GM18511 (cell line): ENCODE results near the gene MAN2B2.
"Not testable (repeated sequence)": the region's sequence is repeated elsewhere in the genome, so short reads cannot be mapped to it uniquely, and the experiment has no call there.

Experiments
- ATAC-seq: cut with Tn5 transposase; IDR thresholded peaks from one replicate; pipeline ENCODE4 v1.9.1; 2021; ENCODE audit warnings: mild to moderate bottlenecking, moderate library complexity; ENCODE audit not compliant: unreplicated experiment

MAN2B2 gene

DNA sequence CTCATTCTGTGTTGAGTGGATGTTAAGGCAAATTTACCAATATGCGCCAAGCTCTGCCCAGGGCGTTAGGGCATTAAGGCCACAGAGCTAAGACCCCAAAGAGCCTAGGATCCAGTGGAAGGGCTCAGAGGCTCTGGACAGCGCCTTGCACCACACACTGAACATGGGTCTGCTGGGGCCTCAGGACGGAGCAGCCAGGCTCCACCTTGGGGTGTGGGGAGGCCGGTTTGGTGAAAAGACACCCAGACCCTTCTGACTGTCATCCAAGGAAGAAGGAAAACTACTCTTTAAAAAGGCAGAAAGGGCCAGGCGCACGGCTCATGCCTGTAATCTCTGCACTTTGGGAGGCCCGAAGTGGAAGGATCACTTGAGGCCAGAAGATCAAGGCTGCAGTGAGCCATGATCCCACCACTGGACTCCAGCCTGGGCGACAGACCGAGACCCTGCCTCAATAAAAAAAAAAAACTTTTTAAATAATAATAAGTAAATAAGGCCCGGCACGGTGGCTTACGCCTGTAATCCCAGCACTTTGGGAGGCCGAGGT lies 64.2 kb downstream of the MAN2B2 start:
- ATAC-seq: no peak

DNA sequence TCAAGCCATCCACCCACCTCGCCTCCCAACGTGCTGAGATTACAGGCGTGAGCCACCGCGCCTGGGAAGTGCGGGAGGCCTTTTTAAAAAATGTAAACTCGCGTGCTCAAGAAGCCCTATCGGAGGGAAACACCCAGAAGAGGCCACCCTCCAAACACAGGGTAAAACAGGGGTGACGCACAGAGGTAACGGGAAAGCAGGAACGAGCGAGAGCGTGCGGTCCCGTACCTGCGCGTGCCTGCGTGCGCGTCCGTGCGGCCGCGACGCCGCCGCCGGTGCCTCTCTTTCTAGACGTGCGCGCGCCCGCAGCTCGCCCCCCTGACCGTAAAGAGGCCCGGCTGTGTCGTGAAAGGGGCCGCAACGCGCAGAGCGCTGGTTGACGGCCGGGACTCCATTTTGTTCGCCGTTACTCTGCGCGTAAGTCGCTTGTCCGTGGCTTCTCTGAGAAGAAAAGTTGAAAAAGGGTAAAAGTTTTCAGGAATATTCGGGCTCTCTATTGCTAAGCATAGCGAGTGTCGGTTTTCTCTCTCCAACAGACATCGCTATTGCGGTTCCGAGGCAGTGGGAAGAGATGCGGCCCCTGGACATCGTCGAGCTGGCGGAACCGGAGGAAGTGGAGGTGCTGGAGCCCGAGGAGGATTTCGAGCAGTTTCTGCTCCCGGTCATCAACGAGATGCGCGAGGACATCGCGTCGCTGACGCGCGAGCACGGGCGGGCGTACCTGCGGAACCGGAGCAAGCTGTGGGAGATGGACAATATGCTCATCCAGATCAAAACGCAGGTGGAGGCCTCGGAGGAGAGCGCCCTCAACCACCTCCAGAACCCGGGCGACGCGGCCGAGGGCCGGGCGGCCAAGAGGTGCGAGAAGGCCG lies 65.5 kb downstream of the MAN2B2 start, which contains the start of gene MRFAP1:
Gene MRFAP1, plus strand, starts transcription at position 394 of the 872 bp plus-strand sequence. Its CDS starts 178 bp downstream, at position 572.
- peak; percentile 82 for ATAC-seq

DNA sequence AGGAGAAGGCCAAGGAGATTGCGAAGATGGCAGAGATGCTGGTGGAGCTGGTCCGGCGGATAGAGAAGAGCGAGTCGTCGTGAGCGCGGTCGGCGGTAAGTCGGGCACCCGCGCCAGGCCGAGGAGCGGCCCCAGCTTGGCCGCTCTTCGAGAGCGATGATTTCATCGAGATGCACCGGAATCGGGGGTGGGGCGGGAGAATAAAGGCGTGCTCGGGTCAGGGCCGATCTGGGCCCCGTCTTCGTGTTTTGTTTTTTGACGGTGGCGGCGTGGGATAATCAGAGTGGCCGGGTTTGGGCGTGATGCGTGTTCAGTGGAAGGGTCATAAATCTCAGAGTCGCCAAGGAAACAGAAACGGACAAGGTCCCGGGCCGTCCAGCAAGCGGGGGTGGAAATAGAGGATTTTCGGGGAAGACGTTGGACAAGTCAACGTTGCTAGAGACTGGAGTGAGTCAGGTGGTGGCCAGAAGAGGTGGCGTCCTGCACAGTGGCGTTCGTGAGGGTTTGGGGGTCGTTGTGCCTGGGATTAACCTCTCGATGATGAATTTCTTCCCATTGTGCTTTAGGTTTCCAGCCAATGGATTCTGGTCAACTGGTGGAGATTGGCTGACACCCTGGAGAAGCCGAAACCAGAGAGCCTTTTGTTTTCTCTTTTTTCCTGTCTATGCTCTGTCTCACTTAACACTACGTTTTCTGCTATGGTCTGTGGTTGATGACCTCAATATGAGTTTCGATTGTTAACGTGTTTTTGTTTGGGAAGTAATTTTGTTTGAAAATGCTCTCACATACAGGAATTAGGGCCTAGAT lies 66.4 kb downstream of the MAN2B2 start:
- peak; percentile 34 for ATAC-seq

DNA sequence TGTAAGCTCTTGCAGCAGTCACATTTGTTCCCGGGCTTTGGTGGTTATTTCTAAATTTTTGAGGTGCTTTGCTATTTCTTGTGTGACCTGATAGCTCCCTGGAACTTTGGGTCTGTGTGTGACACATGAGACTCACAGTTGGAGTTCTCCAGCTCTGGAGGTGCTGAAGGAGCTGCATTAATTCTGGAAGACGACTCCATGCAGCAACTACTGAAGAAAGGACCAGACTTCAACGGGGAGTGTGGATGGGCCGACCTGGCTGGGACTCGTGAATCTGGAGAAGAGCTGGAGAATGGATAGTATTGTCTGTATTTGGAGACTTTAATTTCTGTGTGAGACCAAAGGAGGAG lies 67.0 kb downstream of the MAN2B2 start:
- no peak for ATAC-seq

DNA sequence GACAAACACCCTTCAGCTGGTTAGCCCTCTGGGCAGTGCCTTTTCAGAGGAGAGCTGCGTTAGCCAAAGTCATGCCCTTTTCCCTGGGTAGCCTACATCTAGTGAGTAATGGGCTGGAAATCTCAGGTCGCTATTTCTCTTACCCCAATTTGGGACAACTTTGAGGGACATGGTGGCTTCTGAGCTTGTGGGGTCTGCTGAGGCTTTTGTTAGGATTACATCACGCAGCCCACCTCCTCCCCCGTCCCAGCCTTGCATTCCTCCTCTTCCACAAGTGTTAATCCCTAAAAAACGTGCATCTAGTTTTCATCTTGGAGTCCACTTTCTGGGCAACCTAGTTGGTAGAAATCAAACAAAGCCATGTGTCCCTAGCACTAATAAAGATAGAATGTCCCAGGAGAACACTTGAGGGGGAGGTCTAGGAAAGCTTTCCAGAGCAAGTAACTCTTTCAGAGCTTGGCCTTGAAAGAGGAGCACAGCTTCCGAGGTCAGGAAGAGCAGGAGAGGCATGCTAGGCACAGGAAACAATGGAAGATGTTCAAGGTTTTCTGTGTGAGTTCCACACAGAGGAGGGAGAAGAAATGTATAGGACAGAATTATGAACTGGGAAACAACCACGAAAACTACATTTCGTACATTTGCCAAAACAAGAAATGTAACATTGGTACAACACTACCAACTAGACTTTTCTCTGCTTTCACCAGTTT lies 68.3 kb downstream of the MAN2B2 start:
- ATAC-seq: no peak

DNA sequence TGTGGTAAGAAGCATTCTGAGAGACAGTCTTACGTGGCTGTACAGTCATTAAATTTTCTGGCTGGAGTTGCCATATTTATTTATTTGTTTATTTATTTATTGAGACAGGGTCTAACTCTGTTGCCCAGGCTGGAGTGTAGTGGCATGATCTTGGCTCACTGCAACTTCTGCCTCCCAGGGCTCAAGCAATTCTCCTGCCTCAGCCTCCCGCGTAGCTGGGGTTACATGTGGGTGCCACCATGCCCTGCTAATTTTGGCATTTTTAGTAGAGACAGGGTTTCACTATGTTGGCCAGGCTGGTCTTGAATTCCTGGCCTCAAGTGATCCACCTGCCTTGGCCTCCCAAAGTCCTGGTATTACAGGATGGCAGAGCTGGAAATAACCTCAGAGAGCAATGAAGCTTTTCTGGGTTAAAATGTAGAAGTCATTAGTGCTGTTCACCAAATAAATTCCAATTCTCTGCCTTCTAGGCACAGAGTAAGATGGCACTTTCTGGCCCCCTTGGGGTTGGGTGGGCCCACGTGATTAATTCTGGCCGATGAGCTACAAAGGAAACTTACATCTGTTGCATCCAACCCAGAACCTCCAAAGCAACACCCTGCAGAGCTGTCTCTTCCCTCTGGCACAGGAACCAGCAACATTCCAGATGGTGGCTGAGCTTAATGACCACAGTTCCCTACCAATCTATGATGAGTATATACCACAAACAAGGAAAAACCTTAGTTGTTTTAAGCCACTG lies 70.0 kb downstream of the MAN2B2 start:
- no peak for ATAC-seq

DNA sequence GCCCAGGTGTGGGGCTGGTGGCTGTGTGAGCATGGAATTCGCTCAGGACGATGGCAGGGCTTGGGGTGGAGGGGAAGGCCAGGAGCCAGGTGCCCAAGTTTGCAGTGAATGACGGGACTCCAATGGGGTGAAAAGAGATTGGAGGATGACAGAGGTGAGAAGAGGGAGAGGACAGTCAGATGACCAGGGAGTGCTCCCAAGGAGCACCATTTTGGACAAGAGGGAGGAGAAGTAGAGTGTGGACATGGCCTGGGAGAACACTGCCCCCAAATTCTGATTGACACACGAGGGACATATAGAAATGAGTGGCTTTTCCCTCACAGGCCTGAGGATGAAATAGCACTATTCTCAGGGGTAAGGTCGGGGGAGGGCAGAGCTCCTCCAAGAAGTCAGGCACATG lies 72.2 kb downstream of the MAN2B2 start:
- no peak for ATAC-seq

DNA sequence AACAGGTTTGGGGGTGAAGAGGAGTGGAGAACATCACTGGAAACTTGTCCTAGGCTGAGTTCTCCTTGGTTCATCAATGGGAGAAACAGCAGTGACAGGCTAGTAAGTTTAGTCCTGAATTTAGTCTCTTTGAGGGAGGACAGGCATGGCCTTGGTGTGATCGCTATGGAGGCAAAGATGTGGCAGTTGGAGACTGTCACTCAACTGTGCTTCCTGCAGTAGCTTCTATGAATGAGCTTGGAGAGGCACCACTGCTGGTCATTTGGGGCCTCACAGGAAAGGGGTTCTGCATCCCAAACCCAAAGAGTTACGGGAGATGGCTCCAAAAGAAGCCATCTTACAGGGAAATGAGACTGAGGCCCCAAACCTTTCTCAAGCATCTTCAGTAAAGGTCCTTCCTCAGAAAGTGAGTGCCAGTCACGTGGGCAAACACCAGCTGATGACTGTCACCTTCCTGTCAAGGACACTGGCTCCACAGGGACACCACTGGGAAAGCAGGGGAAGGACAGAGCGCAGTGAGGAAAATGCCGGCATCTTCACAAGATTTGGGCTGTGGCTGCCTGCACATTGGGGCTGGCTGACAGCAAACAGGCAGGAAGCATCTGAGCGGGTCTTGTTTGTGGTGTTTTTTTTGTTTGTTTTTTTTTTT lies 72.7 kb downstream of the MAN2B2 start:
- no peak for ATAC-seq

DNA sequence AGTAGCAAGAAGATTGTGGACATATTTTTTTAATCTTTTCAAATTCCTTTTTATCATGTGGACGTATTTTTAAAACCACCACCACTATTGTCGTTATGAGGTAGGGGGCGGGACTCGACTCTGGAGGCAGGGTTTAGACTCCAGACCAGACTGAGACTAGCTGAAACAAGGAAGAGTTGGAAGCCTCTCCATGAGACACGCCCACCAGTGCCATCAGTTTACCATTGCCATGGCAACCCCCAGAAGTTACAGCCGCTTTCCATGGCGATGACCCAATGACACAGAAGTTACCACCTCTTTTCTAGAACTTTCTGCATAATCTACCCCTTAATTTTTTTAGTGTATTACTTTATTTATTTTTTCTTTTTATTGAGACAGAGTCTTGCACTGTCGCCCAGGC lies 74.2 kb downstream of the MAN2B2 start:
- ATAC-seq: no peak

DNA sequence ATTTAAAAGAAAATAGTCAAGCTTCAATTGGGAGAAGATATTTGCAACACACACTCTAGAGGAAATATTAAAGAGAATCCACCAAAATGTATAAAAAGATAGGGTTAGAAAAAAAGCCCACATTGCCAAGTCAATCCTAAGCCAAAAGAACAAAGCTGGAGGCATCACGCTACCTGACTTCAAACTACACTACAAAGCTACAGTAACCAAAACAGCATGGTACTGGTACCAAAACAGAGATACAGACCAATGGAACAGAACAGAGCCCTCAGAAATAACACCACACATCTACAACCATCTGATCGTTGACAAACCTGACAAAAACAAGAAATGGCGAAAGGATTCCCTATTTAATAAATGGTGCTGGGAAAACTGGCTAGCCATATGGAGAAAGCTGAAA lies 79.2 kb downstream of the MAN2B2 start:
- not testable (repeated sequence) for ATAC-seq

DNA sequence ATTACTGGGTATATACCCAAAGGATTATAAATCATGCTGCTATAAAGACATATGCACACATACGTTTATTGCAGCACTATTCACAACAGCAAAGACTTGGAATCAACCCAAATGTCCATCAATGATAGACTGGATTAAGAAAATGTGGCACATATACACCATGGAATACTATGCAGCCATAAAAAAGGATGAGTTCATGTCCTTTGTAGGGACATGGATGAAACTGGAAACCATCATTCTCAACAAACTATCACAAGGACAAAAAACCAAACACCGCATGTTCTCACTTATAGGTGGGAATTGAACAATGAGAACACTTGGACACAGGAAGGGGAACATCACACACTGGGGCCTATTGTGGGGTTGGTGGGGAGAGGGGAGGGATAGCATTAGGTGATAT lies 80.3 kb downstream of the MAN2B2 start:
- not testable (repeated sequence) for ATAC-seq

DNA sequence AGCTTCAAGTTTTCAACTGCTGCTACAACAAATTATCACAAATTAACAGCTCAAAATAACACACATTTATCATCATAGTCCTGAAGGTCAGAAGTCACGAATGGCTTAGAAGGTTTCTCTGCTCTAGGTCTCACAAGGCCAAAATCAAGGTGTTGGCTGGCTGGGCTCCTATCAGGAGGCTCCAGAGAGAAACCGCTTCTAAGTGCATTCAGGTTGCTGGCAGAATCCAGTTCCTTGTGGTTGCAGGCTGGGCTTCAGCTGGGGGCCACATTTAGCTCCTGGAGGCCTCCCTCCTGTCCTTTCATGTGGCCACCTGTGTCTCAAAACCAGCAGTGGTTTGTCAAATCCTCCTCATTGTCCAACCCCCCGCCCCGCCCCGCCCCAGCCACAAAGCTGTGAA lies 80.9 kb downstream of the MAN2B2 start:
- no peak for ATAC-seq

DNA sequence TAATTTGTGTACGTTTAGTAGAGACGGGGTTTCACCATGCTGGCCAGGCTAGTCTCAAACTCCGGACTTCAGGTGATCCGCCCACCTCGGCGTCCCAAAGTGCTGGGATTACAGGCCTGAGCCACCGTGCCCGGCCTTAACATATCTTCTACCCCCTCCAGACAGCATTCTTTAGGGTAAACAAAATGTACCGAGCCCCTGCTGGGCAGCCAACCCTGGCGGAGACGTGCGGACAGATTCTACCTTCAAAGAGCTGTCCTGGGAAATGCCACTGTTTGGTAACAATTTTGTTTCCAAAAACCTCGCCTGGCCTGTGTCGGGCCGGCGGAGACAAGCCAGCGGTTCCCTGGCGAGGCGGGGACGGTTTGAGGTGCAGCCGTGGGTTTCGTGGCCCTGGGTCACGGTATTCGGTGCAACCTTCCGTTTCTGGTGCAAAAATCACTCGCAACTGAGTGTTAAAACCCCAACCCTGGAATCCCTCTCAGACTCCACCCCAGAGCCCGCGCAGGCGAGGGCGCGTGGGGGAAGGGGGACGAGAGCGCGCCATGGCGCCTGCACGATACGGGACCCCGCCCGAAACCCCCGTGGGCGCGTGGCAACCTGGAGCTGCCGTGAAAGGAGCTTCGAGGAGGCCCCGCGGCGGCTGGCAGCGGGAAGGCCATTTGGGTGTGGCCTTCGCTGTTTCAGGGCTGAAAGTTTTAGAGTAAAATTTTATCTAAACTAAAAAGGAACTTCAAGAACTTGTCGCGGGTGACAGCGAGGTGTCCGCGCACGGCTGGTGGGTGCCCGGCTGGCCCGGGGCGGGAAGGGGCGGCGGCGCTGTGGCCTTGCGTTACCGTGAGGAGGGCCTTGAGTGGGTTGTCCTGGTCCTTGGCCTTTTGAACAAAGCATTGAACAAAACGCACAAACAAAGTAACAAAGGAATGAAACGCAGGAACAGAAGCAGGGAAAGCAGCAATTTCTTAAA lies 82.5 kb downstream of the MAN2B2 start:
- ATAC-seq: no peak

DNA sequence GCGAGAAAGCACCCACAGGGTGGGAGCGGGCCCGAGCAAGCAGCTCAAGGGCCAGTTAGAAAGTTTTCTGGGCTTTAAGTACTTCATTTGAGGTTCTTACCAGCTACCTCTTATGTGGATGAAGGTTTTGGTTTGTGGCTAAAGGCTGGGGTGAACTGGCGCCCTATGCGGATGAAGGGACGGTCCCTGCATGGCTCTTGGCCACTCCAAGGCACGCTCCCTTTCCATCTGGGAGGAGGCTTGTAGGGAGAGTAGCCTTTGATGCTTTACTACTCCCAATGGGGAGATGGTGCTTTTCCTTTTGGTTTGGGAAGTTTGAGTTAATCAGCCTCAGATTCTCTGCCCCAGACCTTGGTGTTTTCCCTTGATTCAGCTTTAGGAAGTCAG lies 83.2 kb downstream of the MAN2B2 start:
- no peak for ATAC-seq

DNA sequence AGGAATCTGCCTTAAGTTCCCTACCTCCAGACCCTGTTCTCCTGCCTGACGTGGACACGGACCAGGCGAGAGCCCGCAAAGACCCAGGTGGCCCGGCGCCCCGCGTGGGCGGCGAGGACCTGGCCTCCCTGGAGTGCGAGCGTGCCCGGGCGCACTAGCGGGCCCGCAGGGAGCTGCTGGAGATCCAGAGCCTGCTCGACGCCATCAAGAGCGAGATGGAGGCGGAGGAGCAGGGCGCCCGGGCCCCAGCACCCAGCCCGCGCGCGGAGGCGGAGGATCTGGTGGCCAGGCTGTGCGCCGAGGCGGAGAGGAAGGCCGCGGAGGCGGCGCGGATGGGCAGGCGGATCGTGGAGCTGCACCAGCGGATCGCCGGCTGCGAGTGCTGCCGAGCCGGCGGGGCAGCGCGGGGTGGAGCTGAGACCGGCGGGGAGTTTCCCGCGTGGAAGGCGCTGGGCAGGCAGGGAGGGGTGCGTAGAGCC lies 83.6 kb downstream of the MAN2B2 start:
- no peak for ATAC-seq

DNA sequence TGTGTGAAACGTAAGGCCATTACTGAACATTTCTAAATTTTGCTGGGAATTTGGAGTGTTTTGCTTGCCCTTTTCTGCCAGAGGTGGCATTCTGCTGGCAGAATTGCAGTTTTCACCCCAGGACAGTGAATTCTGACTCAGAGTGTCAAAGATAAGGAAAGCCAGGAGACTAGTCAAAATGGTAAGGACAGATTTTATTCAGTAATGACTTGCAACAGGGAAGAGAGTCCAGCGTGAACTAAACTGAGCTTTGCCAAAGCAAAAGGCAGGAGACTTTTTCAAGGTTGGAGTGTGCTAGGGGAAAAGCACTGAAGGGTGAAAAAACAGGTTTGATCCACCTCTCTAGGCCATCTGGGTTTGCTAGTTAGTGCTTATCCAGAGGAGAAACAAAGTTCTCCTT lies 84.9 kb downstream of the MAN2B2 start:
- ATAC-seq: no peak

DNA sequence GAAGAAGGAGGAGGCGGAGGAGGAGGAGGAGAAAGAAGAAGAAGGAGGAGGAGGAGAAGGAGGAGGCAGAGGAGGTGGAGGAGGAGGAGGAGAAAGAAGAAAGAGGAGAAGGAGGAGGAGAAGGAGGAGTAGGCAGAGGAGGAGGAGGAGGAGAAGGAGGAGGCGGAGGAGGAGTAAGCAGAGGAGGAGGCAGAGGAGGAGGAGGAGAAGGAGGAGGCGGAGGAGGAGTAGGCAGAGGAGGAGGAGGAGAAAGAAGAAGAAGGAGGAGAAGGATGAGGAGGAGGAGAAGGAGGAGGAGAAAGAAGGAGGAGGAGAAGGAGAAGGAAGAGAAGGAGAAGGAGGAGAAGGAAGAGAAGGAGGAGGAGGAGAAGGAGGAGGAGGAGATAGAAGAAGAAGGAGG lies 85.4 kb downstream of the MAN2B2 start:
- no peak for ATAC-seq

DNA sequence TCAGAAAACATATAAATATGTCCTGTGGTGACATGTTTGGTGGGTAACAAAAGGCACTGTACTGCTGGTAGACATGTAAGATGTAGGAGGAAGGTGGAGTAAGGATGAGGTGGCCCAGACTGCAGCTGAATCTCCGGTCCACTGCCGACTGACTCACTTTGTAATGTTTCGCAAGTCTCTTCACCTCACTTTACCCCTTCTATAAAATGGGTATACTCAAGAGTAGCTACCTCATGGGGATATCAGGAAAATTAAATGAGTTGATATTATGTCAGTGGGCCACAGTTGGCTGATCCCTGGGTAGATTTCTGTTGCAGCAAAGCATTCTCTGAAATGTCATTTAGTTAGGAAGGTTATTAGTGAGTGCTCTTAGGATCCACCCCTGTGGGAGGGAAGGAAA lies 87.6 kb downstream of the MAN2B2 start:
- ATAC-seq: no peak
